OCI-LY7 (cell line): Measurements from ENCODE around the gene CPNE9.

Source experiments
- EZH2phosphoT487 ChIP-seq: fragments of 200-600 bp; sonication (generic); IDR thresholded peaks from 2 replicates; pipeline ENCODE4 v1.6.1; 2018; ENCODE audit warnings: low read depth, borderline replicate concordance, mild to moderate bottlenecking, mixed run types, antibody characterized with exemption, low read length, moderate library complexity, mixed read lengths
- TF ChIP-seq, protein P1 (sequence below): fragments of 200-600 bp; sonication (generic); conservative IDR thresholded peaks from 2 replicates; pipeline ENCODE4 v1.5.1; 2014; ENCODE audit warnings: mild to moderate bottlenecking, antibody characterized with exemption, low read length, moderate library complexity, mixed read lengths

DNA sequence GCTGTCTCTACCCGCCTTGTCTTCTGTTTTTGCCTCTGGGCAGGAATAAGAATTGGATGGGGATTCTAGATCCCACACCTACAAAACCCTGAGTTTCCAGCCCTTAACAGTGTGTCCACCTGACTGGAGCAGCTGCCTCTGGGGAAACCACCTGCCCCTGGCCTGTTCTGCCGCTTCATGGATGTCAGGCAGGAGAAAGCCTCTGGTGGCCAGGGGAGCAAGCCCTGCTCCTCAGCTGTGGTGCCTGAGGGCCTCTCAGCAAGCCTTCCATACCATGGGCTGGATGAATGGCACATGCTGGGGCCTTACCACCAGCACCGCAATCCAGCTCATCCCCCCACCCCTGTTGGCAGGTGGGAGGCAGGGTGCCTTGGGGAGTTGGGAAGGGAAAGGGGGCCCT is 5.3 kb upstream of the CPNE9 start:
- TF ChIP-seq, protein P1, sequence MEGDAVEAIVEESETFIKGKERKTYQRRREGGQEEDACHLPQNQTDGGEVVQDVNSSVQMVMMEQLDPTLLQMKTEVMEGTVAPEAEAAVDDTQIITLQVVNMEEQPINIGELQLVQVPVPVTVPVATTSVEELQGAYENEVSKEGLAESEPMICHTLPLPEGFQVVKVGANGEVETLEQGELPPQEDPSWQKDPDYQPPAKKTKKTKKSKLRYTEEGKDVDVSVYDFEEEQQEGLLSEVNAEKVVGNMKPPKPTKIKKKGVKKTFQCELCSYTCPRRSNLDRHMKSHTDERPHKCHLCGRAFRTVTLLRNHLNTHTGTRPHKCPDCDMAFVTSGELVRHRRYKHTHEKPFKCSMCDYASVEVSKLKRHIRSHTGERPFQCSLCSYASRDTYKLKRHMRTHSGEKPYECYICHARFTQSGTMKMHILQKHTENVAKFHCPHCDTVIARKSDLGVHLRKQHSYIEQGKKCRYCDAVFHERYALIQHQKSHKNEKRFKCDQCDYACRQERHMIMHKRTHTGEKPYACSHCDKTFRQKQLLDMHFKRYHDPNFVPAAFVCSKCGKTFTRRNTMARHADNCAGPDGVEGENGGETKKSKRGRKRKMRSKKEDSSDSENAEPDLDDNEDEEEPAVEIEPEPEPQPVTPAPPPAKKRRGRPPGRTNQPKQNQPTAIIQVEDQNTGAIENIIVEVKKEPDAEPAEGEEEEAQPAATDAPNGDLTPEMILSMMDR, result no peak
- TF ChIP-seq EZH2phosphoT487, result no peak
